ENCODE data around the gene VPREB1.
"Not testable (repeated sequence)": the region's sequence is repeated elsewhere in the genome, so short reads cannot be mapped to it uniquely, and the experiment has no call there.

Gene VPREB1

GRCh38 chr22:22245935-22246525 lies 1.4 kb downstream of the VPREB1 start:
- peaks cover 98% of the 10 kb centered on the region for H3K27me3 Mint-ChIP-seq (ENCODE audit: low read depth, poor library complexity)

GRCh38 chr22:22246706-22247105 lies 2.1 kb downstream of the VPREB1 start:
- no peak for DNase-seq
- Mint-ChIP-seq H3K4me1 (no peaks in the 10 kb centered on the region), H3K36me3 (ENCODE audit: low read depth) (no peaks in the 10 kb centered on the region), H3K27me3 (ENCODE audit: low read depth, poor library complexity) (peaks cover 91% of the 10 kb centered on the region), H3K27ac (no peak overlapping the region), H3K9me3 (no peaks in the 10 kb centered on the region), H3K4me3 (no peak overlapping the region)
- TF ChIP-seq CTCF (IDR thresholded peaks at IDR 0.05): no peak

More at GRCh38 chr22:22245935-22246525, 1.4 kb downstream of the VPREB1 start:
- Mint-ChIP-seq H3K9me3 (no peaks in the 10 kb centered on the region), H3K36me3 (ENCODE audit: low read depth) (no peaks in the 10 kb centered on the region), H3K4me1 (no peaks in the 10 kb centered on the region), H3K4me3 (no peak overlapping the region), H3K27ac (no peak overlapping the region)
- no peak for TF ChIP-seq CTCF (IDR thresholded peaks at IDR 0.05)
- no peak for DNase-seq

- Mint-ChIP-seq H3K4me1 (no peaks in the 10 kb centered on the region), H3K27ac (no peak overlapping the region), H3K27me3 (ENCODE audit: low read depth, poor library complexity) (peaks cover 70% of the 10 kb centered on the region), H3K36me3 (ENCODE audit: low read depth) (no peaks in the 10 kb centered on the region), H3K4me3 (no peak overlapping the region), H3K9me3 (no peaks in the 10 kb centered on the region)
- no peak for DNase-seq
- TF ChIP-seq CTCF (IDR thresholded peaks at IDR 0.05): no peak
These were observed 4.3 kb downstream of the VPREB1 start for GRCh38 chr22:22248878-22249277.

GRCh38 chr22:22250651-22251050 lies 6.1 kb downstream of the VPREB1 start:
- H3K27me3 Mint-ChIP-seq (ENCODE audit: low read depth, poor library complexity): peaks cover 62% of the 10 kb centered on the region
- not testable (repeated sequence) for H3K27ac Mint-ChIP-seq; DNase-seq; H3K36me3 Mint-ChIP-seq (ENCODE audit: low read depth); H3K4me1 Mint-ChIP-seq; H3K4me3 Mint-ChIP-seq; H3K9me3 Mint-ChIP-seq

GRCh38 chr22:22256133-22256532 lies 11.5 kb downstream of the VPREB1 start:
- H3K36me3 Mint-ChIP-seq (ENCODE audit: low read depth); H3K4me3 Mint-ChIP-seq; H3K4me1 Mint-ChIP-seq; DNase-seq; H3K27ac Mint-ChIP-seq: not testable (repeated sequence)
- H3K9me3 Mint-ChIP-seq: peaks cover 11% of the 10 kb centered on the region
- peaks cover 49% of the 10 kb centered on the region for H3K27me3 Mint-ChIP-seq (ENCODE audit: low read depth, poor library complexity)

GRCh38 chr22:22258597-22259415 lies 14.2 kb downstream of the VPREB1 start:
- not testable (repeated sequence) for H3K4me1 Mint-ChIP-seq; H3K4me3 Mint-ChIP-seq; DNase-seq; H3K27ac Mint-ChIP-seq; H3K36me3 Mint-ChIP-seq (ENCODE audit: low read depth)
- H3K9me3 Mint-ChIP-seq: peaks cover 11% of the 10 kb centered on the region
- H3K27me3 Mint-ChIP-seq (ENCODE audit: low read depth, poor library complexity): peaks cover 49% of the 10 kb centered on the region

- H3K4me1 Mint-ChIP-seq; H3K36me3 Mint-ChIP-seq (ENCODE audit: low read depth); DNase-seq; H3K4me3 Mint-ChIP-seq; H3K27ac Mint-ChIP-seq: not testable (repeated sequence)
- peaks cover 47% of the 10 kb centered on the region for H3K27me3 Mint-ChIP-seq (ENCODE audit: low read depth, poor library complexity)
- peaks cover 11% of the 10 kb centered on the region for H3K9me3 Mint-ChIP-seq
These were observed 15.6 kb downstream of the VPREB1 start for GRCh38 chr22:22260169-22260568.

GRCh38 chr22:22260586-22260985 lies 16.0 kb downstream of the VPREB1 start:
- H3K27me3 Mint-ChIP-seq (ENCODE audit: low read depth, poor library complexity): peaks cover 43% of the 10 kb centered on the region
- not testable (repeated sequence) for H3K4me1 Mint-ChIP-seq

GRCh38 chr22:22262332-22263074 lies 17.9 kb downstream of the VPREB1 start:
- not testable (repeated sequence) for H3K27ac Mint-ChIP-seq

More at GRCh38 chr22:22260586-22260985, 16.0 kb downstream of the VPREB1 start:
- H3K27ac Mint-ChIP-seq; H3K36me3 Mint-ChIP-seq (ENCODE audit: low read depth); DNase-seq; H3K4me3 Mint-ChIP-seq: not testable (repeated sequence)
- H3K9me3 Mint-ChIP-seq: peaks cover 11% of the 10 kb centered on the region

GRCh38 chr22:22263823-22264222 lies 19.2 kb downstream of the VPREB1 start:
- H3K4me3 Mint-ChIP-seq; H3K4me1 Mint-ChIP-seq; DNase-seq; H3K36me3 Mint-ChIP-seq (ENCODE audit: low read depth); H3K27ac Mint-ChIP-seq: not testable (repeated sequence)
- Mint-ChIP-seq H3K27me3 (ENCODE audit: low read depth, poor library complexity) (peaks cover 13% of the 10 kb centered on the region), H3K9me3 (peaks cover 11% of the 10 kb centered on the region)

More at GRCh38 chr22:22262332-22263074, 17.9 kb downstream of the VPREB1 start:
- Mint-ChIP-seq H3K9me3 (peaks cover 11% of the 10 kb centered on the region), H3K27me3 (ENCODE audit: low read depth, poor library complexity) (peaks cover 24% of the 10 kb centered on the region)
- H3K4me1 Mint-ChIP-seq; H3K36me3 Mint-ChIP-seq (ENCODE audit: low read depth); H3K4me3 Mint-ChIP-seq; DNase-seq: not testable (repeated sequence)
